NCI-H2196 treated with DMSO at 0.1 percent for 48 hours (cell line): ENCODE data around the gene SCRT2.

Experiments
- DNase-seq: peaks from one replicate; lab custom pipeline; 2025; ENCODE audit not compliant: unreplicated experiment; lab: John Stamatoyannopoulos, UW

Gene SCRT2

GRCh38 chr20:672963-673602 is 2.5 kb downstream of the SCRT2 start:
- DNase-seq, result no peak

DNA sequence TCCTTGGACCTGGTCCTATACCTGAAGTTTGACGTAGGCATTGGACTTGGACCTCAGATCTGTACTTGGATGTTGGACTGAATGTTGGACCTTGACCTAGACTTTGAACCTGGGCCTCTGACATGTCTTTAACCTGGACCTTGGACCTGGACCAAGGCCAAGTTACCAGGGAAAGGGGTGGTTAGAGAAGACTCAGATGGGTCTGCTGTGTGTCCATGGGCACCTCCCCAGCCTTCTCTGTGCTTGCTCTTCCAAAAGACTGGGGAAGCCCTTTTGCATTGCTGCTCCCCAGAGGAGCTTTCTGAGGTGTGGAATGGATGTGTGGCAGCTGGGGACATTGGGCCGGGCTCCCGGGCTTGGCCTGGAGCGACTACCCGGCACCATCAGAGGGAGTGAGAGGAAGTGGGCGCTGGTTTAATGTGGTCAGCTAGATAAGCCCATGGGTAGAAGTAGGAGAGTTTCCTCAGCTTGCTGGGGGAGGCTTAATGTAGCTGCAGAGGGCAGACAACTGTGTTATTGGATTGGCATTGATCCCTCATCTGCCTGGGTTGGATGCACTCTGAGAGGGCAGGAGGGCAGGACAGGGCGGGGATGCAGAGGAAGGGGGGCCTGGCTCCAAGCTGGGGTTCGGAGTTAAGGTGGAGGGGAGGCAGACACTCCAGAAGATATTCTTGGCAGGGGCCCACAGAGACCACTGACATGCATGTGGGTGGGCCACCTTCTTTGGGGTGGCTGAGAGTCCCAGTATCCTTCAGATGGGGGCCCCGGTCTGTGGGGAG is 4.2 kb downstream of the SCRT2 start:
- no peak for DNase-seq

DNA sequence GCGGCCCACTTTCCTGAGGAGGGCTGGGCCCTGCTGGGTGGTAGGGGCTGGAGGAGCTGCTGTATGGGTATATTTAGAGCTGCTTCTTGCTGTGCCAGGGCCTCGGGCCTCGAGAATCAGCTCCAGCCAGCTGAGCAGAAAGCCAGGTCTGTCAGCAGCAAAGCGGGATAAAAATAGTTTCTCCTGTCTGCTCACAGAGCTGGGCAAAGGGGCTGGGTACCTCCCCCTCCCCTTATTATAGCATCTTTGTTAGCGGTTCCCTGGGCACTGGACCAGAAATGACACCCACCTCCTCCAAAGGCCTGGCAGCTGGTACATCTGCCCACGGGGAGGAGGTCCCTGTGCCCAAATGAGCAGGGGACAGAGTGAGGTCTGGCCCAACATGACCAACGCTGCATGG is 6.0 kb downstream of the SCRT2 start:
- DNase-seq, result no peak

DNA sequence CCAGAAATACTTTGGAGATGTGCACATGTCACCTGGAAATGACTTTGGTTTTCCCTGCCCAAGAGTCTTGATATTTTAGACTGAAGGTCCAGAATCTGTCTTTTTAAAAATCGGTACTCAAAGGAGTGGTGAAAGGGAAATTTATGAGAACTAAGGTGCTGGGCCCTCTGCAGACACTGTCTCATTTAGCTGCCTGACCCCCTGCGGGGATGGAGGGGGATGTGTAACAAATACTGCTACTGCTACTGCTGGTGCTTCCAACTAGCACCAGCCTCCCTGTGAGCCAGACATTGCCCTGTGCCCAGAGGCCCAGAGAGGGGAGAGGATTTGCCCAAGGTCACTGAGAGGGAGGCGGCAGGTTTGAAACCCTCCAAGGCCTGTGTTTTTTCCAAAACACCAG is 7.0 kb downstream of the SCRT2 start:
- DNase-seq, result no peak

GRCh38 chr20:668050-668449 is 7.6 kb downstream of the SCRT2 start:
- no peak for DNase-seq

DNA sequence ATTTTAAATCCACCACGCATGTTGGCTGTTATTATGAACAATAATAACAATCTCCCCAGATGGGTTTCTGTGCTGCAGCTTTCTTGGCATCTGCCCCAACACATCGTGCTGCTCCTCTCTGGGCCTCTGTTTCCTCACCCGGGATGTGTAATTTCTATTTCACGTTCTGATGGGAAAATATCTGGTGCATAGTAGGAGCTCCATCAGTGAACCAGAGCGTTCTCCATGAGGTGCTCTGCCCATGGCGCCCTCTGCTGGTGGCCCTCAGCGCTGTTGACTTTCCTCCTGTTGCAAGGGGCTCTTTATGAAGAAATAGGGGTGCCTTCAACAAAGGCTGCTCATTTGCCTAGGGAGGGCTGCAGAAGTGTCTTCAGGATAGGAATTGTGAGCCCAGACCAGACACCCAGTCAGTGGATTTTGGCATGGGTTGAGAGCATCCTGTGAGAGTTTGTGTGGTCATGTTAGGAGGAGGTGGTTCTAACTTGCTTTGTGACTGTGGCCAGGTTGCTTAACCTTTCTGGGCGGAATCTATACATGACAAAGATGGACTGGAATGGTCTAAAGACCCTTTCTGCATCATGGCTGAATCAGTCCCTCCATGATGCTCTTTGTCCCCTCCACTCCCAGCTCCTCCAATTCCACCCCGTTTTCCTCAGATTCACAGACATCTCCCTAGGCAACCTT is 8.1 kb downstream of the SCRT2 start:
- no peak for DNase-seq

GRCh38 chr20:666877-667276 is 8.7 kb downstream of the SCRT2 start:
- no peak for DNase-seq

- DNase-seq, result no peak
Observed at GRCh38 chr20:665276-665675, 10.3 kb downstream of the SCRT2 start.

DNA sequence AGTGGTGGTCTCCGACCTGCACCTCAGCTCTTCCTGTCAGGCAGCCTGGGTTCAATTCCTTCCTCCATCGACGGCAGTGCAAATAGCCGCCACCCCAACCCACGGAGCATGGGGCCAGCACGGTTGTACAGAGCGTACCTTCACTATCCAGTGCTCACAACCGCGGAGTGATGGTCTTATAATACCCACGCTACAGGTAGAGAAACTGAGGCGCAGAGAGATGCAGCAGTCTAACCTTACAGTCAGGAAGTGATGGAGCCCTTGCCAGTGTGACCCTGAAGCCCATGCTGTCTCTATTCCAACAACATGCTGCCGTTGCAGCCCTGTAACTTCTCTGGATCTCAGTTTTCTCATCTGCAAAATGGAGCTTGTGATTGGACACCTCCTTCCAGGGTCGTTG is 11.0 kb downstream of the SCRT2 start:
- no peak for DNase-seq

- no peak for DNase-seq
Observed at GRCh38 chr20:664151-664550, 11.5 kb downstream of the SCRT2 start.

- no peak for DNase-seq
Observed at GRCh38 chr20:663315-664090, 12.1 kb downstream of the SCRT2 start.

- DNase-seq, result no peak
Observed at GRCh38 chr20:662277-663192, 13.1 kb downstream of the SCRT2 start.

DNA sequence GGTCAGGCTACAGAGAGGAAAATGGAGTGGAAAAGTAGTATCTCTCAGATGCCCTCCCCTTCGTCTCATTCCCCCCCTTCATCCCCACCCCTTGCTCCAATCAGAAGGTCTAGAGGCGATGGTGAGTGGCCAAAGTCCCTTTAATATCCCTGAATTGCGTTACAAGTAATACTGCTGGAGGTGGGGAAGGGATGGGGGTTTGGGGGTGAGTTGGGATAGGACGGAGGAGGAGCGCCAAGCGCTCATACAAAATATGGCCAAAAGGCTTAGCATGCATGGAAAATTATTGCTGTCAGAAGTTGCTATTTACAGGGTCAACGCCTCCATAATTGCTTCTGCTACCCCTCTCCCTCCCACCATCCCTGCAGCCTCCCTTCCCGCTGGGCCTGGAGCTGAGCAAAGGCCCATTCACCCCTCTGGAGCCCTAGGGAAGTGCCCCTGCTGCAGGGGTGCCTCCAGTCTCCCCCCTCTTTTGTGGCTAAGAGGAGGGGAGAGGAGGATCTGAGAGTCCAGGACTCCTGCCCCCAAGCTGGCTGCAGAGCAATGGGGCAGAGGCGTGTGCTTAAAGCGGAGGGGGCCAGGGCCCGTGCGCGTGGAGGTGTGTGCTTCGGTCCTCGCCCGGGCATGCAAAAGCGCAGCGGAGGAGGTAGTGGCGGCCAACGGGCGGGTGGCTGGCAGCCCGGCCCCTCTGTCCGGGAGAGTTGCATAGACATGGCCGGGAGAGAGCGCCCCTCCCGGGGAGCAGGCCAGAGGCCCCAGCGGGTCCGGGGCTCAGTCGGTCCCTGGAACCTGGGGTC is 13.9 kb downstream of the SCRT2 start:
- no peak for DNase-seq

DNA sequence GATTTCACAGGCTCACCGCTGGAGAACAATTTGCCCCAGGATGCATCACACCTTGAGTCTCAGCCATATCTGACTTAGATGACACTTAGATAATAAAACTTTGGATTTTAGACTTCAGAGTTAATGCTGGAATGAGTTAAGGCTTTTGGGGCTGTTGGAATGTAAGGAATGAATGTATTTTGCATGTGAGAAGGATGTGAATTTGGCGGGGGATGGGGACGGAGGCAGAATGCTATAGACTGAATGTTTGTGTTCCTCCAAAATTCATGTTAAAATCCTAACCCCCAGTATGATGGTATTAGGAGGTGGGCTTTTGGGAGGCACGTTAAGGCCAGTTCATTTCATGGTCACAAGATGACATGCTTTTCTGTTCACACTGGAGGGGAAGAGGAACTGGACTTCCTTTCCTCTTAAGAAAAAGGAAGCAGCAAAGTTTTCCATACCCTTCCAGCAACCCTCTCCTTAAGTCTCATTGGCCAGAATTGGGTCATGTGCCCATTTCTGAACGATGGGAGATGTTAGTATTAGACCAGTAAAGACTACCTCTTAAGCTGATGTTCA is 16.8 kb downstream of the SCRT2 start:
- no peak for DNase-seq

GRCh38 chr20:658202-658601 is 17.4 kb downstream of the SCRT2 start:
- DNase-seq, result no peak

DNA sequence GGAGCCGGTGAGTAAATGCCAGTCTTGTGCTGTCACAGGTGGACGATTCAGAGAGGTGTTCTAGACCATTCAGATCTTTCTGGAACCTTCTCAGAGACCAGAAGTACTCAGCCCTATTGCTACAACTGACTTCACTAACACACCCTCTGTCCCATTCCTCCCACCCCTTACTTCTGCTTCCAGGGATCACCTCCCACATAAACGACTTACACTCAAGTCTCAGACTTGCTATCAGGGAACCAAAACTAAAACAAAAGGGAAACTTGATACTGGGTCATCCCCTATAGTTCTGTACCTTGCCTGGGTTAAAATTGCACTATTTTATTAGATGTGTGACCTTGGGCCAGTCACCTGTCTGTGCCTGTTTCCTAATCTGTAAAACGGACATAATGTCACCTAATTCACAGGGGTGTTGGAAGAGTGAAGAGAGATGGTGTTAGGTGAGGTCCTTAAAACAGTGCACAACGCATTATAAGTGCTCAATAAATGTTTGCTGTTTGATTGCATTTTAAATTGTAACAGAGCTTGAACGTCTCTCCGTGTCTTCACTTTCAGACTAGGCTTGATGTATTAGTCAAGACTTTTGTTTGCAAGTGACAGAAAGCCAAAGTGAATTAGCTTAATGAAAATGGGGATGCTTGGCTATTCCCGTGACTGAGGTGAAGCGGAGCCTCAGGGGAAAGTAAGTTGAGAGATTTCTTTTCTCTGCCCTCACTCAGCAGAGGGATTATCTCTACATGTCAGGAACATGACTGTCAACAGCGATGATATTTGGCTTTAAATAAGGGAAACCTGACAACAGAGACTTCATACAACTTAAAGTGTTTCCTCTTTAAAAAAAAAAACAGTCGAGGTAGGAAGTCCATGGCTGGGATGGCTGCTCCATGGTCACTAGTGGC is 19.6 kb downstream of the SCRT2 start:
- DNase-seq, result no peak

DNA sequence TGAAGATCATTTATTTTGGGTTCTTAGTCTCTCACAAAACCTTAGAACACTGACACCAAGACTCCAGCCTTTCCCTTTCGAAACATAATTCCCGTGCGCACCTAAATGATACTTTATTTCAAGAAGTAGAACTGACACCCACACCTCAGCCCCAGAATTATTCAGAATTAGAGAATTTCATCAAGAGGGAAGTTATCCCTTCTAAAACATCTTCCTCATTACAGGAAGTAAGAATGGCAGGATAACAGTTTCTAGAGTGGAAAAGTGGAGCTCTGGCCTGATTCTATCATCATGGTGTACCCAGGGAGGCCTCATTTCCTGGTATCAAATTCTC is 21.2 kb downstream of the SCRT2 start:
- DNase-seq, result no peak

DNA sequence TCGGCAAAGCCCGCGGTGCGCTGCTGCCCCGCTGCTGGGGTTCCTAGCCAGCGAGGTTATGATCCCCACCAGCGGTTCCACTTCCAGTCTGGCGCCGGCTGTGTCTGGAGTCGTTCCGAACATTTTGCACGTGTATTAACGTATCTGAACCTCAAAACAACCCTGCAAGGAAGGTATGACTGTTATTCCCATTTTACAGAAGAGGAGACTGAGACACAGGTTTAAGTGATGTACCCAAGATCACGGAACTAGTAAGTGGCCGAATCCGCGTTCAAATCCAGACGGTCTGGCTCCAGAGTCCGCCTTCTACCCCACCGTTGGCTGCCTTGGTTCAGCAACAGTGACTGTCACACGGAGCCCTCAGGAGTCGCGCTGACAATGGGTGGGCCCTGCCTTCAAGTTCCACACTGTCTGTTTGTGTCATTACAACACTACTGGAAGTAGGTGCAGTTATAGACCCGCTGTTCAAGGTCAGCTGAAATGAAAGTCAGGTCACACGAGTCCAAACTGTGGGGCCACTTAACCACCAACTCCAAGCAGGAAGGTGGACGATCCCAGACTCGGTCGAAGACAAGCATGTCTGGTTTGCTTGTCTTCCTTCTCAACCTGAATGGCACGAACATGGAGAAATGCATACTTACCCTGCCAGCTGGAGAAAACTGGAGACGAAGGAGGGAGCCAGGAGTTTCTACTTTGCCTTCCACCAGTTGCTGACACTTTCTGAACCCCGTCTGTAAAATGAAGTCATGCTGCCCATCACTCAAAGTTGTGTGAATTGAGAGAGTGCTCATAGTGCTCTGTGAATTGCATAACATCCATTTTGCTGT is 21.8 kb downstream of the SCRT2 start:
- no peak for DNase-seq
